HG03060 (cell line): Measurements from ENCODE around the gene KRTAP6-3.

ENCODE experiments used
- ATAC-seq: cut with Tn5 transposase; IDR thresholded peaks from one replicate; pipeline ENCODE4 v1.9.1; 2021; ENCODE audit warnings: low read depth, moderate number of reproducible peaks; ENCODE audit not compliant: unreplicated experiment

The KRTAP6-3 gene

GRCh38 chr21:30592140-30592539 lies at the start of gene KRTAP6-3:
KRTAP6-3 (plus strand) TSS chr21:30592440; CDS start chr21:30592446, 6 bp downstream.
- ATAC-seq = no peak

DNA sequence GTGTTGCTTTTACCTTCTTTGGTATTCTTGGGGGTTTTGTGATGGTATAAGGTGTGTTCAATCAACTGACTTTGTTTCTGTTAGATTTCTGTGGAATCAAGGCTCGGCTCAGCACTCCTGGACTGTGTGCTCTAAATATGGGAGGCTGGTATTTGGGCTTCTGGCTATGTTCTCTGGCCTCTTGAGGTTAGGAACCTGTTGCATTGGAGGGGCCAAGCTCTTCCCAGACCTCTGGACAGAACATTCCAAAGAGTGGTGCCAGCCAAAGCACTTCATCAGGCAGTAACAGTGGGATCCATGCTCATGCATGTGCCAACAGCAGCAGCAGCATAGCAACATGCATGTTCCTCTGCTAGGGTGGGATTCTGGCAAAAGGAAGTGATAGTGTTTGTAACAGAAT lies 39.5 kb upstream of the KRTAP6-3 start:
- ATAC-seq = no peak

DNA sequence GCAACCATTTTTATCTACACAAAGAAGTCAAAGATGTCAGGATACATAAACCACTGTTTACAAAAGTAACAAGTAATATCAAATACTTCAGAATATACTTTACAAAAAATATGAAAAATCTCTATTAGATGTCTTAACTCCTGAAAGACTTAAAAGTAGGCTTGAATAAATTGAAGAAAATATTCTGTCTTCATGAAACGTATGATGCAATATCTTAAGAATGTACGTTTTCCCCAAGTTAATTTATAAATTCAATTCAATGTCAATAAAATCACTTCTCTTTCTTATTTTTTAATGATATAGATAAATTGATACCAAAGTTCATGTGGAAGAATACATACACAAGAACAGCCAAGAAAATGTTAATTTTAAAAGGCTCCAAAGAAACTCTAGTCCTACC lies 37.1 kb upstream of the KRTAP6-3 start:
- ATAC-seq = no peak

DNA sequence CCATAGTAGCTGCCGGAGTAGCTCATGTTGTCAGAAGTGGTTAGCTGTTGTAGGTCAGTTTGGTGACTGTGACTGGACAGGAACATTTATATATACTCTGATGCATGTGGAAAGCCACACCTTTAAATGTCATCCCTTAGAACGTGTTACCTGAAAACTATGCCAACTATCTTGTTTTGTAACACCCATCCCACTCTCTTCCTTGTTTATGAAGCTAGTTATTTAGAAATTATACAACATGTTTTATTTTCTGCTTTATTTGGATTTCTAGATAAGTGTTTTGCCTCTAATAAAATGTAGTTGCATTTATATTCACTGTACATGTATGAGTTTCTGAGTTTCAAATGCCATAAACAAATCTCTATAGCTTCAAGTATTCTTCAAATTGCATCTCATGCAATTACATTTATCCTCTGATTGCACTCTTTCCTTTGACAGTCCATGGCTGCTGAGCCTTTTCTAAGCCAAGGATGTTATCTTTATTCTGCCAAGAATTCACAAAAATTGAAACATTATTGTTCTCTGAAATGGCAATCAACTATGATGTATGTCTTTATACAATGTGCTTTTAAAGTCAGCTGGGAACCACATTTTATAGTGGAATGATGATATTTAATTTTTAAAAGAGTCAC lies 30.9 kb upstream of the KRTAP6-3 start, which contains the start of gene KRTAP19-7:
TSS of gene KRTAP19-7 (minus strand) at position 51 of the 632 bp plus-strand sequence. CDS start at position 26, 25 bp downstream.
- no peak for ATAC-seq

- no peak for ATAC-seq
Measured at GRCh38 chr21:30561957-30562356, 30.3 kb upstream of the KRTAP6-3 start.

GRCh38 chr21:30563072-30563471 lies 29.2 kb upstream of the KRTAP6-3 start:
- no peak for ATAC-seq

GRCh38 chr21:30563630-30564029 lies 28.6 kb upstream of the KRTAP6-3 start:
- ATAC-seq = no peak

- ATAC-seq = no peak
Measured at GRCh38 chr21:30567617-30568016, 24.6 kb upstream of the KRTAP6-3 start.

DNA sequence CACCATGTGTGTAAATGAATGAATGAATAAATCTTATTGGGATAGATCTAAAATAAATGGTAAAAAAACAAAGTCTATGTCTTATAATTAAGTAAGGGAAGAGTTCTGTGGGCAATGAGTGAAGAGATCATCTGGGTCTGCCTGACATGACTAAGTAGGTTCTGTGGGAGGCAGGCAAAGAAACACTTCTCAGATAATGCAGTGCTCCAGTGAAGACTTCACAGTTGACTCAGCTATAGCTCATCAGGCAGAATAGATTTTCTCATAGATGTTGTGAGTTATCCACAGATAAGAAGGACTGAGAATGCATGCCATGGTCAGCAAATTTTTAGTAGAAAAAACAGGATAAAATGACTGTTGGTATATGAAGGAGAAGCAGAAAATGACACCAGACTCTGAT lies 14.5 kb upstream of the KRTAP6-3 start:
- ATAC-seq = no peak

DNA sequence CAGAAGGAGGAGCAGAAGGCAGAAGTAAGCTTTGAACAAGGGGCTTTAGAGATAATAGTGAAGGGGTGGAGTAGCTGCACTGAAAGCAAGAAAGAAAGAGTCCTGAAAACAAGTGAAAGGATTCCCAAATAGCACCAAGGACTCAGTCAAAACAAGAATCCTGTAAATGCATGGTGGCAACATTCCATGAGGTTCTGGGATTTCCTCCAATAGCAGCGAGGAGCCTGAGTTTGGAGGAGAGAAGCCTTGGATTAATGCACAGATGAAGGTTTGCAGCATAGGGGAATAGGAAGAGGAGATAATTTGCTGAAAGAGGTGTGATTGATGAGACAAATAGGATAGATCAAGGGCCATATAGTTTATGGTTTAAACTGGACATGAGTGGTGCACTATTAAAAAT lies 12.9 kb upstream of the KRTAP6-3 start:
- no peak for ATAC-seq

DNA sequence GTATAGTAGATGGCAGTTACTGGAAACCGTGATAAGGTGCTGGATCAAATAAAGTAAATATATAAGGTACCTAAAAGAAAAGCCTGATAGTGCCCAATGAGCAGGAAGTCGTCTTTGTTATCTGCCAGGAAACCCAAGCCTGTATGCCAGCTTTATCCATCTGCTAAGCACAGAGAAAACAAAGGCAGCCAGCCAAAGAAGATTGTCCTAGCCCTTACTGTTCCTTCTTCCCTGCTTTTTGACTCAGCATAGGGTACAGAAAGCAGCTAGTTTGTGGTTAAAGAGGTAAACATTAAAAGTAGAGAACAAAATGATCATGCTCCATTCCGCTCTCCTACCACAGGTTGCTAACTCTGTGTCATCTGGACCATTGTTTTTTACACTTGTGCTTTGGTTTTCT lies 12.1 kb upstream of the KRTAP6-3 start:
- ATAC-seq = no peak

DNA sequence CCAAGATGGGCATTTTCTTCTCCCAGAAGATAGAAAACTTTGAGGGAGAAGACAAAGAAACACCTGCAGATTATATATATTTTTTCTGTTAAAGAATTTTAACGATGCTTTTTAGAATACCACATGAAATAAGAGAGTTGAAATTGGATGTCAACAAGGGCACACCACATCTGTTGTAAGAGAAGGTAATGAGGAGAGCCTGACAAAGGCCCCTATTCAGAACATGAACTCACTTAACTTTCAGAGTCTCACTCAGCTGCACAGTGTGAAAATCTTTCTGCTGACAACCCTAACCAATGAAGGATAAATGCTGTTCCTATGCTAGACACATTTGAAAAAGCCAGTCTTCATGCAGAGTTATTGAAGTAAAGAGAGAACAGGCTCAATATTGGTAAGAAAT lies 9.4 kb upstream of the KRTAP6-3 start:
- no peak for ATAC-seq

DNA sequence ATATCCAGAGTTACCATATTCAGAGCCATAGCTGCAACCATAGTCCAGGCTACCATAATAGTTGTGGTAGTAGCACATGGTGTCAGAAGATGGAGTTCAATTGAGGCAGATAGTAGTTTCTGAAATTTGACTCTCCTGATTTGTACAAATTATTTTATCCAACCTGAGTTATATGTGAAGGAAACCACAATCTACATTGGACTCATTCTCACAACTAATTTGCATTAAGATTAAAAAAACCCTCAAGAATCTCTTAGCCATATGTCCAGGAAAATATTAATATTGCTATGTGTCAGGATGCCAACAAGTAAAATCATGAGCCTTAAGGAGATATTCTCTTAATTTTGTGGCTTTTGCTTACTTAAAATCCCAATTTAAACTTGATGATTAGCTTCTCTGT lies 1.9 kb upstream of the KRTAP6-3 start, which contains the start of gene KRTAP22-2:
TSS of gene KRTAP22-2 (minus strand) at position 101 of the 400 bp plus-strand sequence.
- no peak for ATAC-seq

GRCh38 chr21:30598802-30599201 lies 6.6 kb downstream of the KRTAP6-3 start, which contains the start of gene KRTAP6-2:
KRTAP6-2 (minus strand) TSS chr21:30598902; CDS start chr21:30598874, 28 bp downstream.
- ATAC-seq = no peak

GRCh38 chr21:30600787-30601186 lies 8.5 kb downstream of the KRTAP6-3 start, which contains the start of gene KRTAP22-1:
KRTAP22-1 (plus strand) TSS chr21:30601087.
- no peak for ATAC-seq

DNA sequence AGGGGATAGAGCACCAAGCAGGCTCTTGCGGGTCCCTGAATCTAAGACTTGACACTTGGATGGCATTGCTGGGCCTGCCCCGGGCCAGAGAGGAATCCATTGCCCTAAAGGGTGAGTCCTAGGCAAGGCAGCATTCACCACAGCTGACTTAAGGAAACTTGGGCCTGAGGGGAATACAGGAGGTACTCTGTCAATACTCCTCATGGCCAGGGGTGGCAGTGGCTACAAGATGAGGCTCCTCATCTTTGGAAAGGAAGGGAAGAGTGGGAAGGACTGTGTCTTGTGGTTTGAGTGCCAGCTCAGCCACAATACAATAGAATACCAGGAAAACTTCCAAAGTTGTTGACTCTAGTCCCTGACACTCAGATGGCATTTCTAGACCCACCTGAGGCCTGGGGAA lies 13.7 kb downstream of the KRTAP6-3 start:
- ATAC-seq = no peak

- no peak for ATAC-seq
Measured at GRCh38 chr21:30612132-30612531, 19.9 kb downstream of the KRTAP6-3 start.

GRCh38 chr21:30613836-30614235 lies 21.6 kb downstream of the KRTAP6-3 start, which contains the start of gene KRTAP6-1:
KRTAP6-1 (minus strand) TSS chr21:30613930; CDS start chr21:30613904, 26 bp downstream.
- ATAC-seq = no peak

GRCh38 chr21:30615199-30615598 lies 23.0 kb downstream of the KRTAP6-3 start:
- ATAC-seq = no peak

GRCh38 chr21:30616125-30616524 lies 23.9 kb downstream of the KRTAP6-3 start, which contains the start of gene KRTAP20-1:
KRTAP20-1 (plus strand) TSS chr21:30616425; CDS start chr21:30616455, 30 bp downstream.
- no peak for ATAC-seq

DNA sequence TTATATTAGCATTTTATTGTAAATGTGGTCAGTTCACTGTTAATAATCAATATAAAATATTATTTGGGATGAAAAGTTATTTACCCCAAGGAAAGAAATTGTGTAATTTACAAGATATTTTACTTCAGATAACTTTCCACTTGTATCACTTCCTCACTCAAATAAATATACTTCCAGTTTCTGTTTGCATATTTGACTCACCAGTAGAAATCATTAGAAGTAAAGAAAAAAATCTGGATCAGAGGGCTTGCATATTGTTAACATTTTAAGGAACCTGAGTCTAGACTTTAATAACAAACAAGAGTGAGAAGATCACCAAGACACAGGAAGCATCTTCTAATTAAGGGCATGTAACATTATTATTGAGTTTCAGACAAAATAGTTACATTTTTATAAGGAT lies 27.8 kb downstream of the KRTAP6-3 start:
- ATAC-seq = no peak

DNA sequence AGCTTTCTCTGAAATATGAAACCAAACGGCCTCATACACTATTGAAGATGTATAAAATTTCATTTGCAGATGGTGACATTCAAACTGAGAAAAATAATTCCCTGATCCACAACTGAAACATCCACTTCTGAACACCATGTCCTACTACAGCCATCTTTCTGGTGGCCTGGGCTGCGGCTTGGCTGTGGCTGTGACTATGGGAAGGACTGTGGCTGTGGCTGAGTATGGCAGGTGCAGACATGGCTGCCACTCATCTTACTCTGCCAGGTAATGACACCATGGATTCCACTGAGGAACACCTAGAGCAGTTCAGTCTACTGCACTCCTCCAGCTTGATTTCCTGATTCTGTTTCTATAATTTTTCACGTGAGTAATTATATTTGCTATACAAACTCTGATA lies 28.3 kb downstream of the KRTAP6-3 start, which contains the start of gene KRTAP20-4:
TSS of gene KRTAP20-4 (plus strand) at position 106 of the 400 bp plus-strand sequence.
- ATAC-seq = no peak
